PC-9 (cell line): Measurements from ENCODE around the gene FXYD3. TPM values are rescaled to one million over a fixed set of nuclear protein-coding genes. Genes with fewer than 3 reads are reported as not detected.

Experiments used
- BruUV-seq: library from RNA; stranded (reverse); fragments of 400-500 nt; replicated peaks from 2 replicates; lab custom pipeline; 2021; lab: Mats Ljungman, UMichigan
- CTCF ChIA-PET: fragments of 300-600 bp; sonication (Branson Sonifier 250); formaldehyde crosslinking; loops from one replicate; lab custom pipeline; 2022; ENCODE audit warnings: antibody characterized with exemption; lab: Charles Lee
- POLR2A ChIA-PET: fragments of 300-600 bp; sonication (Branson Sonifier 250); formaldehyde crosslinking; loops from one replicate; lab custom pipeline; 2022; ENCODE audit warnings: antibody characterized with exemption; ENCODE audit not compliant: unreplicated experiment; lab: Charles Lee
- DNase-seq, 2 experiments: peaks; one replicate each; pipeline versions ENCODE4 v3.0.0 to v3.0.0-alpha.2; 2015 to 2022; ENCODE audit warnings: mixed read lengths in 1 of 2
- H2AFZ ChIP-seq: fragments of 200-600 bp; sonication (generic); 2 replicates; pipeline ENCODE4 v1.8.1; 2017; ENCODE audit warnings: antibody characterized with exemption
- H3F3A ChIP-seq: fragments of 200-600 bp; sonication (generic); 2 replicates; pipeline ENCODE4 v1.8.1; 2017; ENCODE audit warnings: antibody characterized with exemption, mild to moderate bottlenecking, low read depth; ENCODE audit not compliant: insufficient read depth
- H3K27ac ChIP-seq: fragments of 200-600 bp; sonication (generic); 2 replicates; pipeline ENCODE4 v1.6.1; 2016; ENCODE audit warnings: mixed run types
- H3K27me3 ChIP-seq: fragments of 200-600 bp; sonication (generic); 2 replicates; pipeline ENCODE4 v1.6.1; 2016; ENCODE audit warnings: low read depth, mixed run types; ENCODE audit not compliant: insufficient read depth
- H3K36me3 ChIP-seq: fragments of 200-600 bp; sonication (generic); 2 replicates; pipeline ENCODE4 v1.6.1; 2016; ENCODE audit warnings: low read depth, mixed run types
- H3K4me1 ChIP-seq: fragments of 200-600 bp; sonication (generic); replicated peaks from 2 replicates; pipeline ENCODE4 v1.6.1; 2016; ENCODE audit warnings: mixed run types; ENCODE audit not compliant: insufficient read depth
- H3K4me2 ChIP-seq: fragments of 200-600 bp; sonication (generic); 2 replicates; pipeline ENCODE4 v1.6.1; 2017; ENCODE audit warnings: mixed run types
- H3K4me3 ChIP-seq: fragments of 200-600 bp; sonication (generic); 2 replicates; pipeline ENCODE4 v1.6.1; 2016; ENCODE audit warnings: mixed run types
- H3K79me2 ChIP-seq: fragments of 200-600 bp; sonication (generic); 2 replicates; pipeline ENCODE4 v1.6.1; 2017; ENCODE audit warnings: low read depth, mixed run types
- H3K9me2 ChIP-seq: fragments of 200-600 bp; sonication (generic); 2 replicates; pipeline ENCODE4 v1.8.1; 2017; ENCODE audit warnings: mild to moderate bottlenecking; ENCODE audit not compliant: insufficient read depth
- H3K9me3 ChIP-seq: fragments of 200-600 bp; sonication (generic); 2 replicates; pipeline ENCODE4 v1.8.1; 2016; ENCODE audit warnings: low read depth; ENCODE audit not compliant: insufficient read depth
- H4K20me1 ChIP-seq: fragments of 200-600 bp; sonication (generic); 2 replicates; pipeline ENCODE4 v1.8.1; 2017; ENCODE audit not compliant: insufficient read depth
- CTCF ChIP-seq: fragments of 200-600 bp; sonication (generic); conservative IDR thresholded peaks from 2 replicates; pipeline ENCODE4 v1.6.1; 2017; ENCODE audit warnings: mixed run types, antibody characterized with exemption, mild to moderate bottlenecking, moderate library complexity
- EZH2 ChIP-seq: fragments of 200-600 bp; sonication (generic); IDR thresholded peaks from 2 replicates; pipeline ENCODE4 v1.8.0; 2017; ENCODE audit warnings: antibody characterized with exemption, low read depth
- intact Hi-C: fragments of 100-400 bp; cut with micrococcal nuclease; formaldehyde crosslinking; loops from one replicate; pipeline ENCODE4 v1.10.0; 2022; ENCODE audit not compliant: unreplicated experiment
- total RNA-seq: library from RNA; stranded (reverse); gene quantifications from 2 replicates; pipeline ENCODE4 v1.2.3, GENCODE V29; 2021

The FXYD3 gene
- total RNA-seq, 1 experiment from 2014 or later, result 287 TPM

GRCh38 chr19:35119578-35120155 lies 4.0 kb downstream of the FXYD3 start:
- no peak overlapping the region for H2AFZ ChIP-seq
- no peaks in the 10 kb centered on the region for H3K9me3 ChIP-seq
- POLR2A ChIA-PET, result interaction anchor here (0.6 kb wide), 1 partner anchor 9 kb away, joined by 12 read pairs; no protein-coding TSS in a partner anchor
- H3K4me2 ChIP-seq, result peak overlapping the region; percentile 99
- intact Hi-C loops, result loop anchor here (10.0 kb wide), 1 partner anchor 145 kb away; no protein-coding TSS in a partner anchor
- BruUV-seq, result TSS peak; percentile 3
- no peak for DNase-seq
- H3K36me3 ChIP-seq, result peaks cover 4% of the 10 kb centered on the region; the same call in 1 of the 2 replicates
- peaks cover 80% of the 10 kb centered on the region for H3F3A ChIP-seq
- peaks cover 91% of the 10 kb centered on the region for H3K4me1 ChIP-seq
- peaks cover 51% of the 10 kb centered on the region for H3K79me2 ChIP-seq
- H3K4me3 ChIP-seq, result peak overlapping the region; percentile 38; the same call in 1 of the 2 replicates
- H3K27me3 ChIP-seq, result no peaks in the 10 kb centered on the region
- CTCF ChIA-PET, result no interaction called here
- H3K27ac ChIP-seq, result peak overlapping the region; percentile 90
- no peak for TF ChIP-seq CTCF
- no peak for TF ChIP-seq EZH2
- H3K9me2 ChIP-seq, result no peaks in the 10 kb centered on the region
- no peaks in the 10 kb centered on the region for H4K20me1 ChIP-seq

- H3F3A ChIP-seq, result peaks cover 72% of the 10 kb centered on the region
- peak overlapping the region; percentile 38; the same call in 1 of the 2 replicates for H3K4me3 ChIP-seq
- ChIA-PET POLR2A (no interaction called here), CTCF (no interaction called here)
- peak overlapping the region; percentile 99 for H3K4me2 ChIP-seq
- no peaks in the 10 kb centered on the region for H3K27me3 ChIP-seq
- TF ChIP-seq EZH2, result no peak
- TF ChIP-seq CTCF, result no peak
- peak; percentile 70 to 96 for DNase-seq
- peaks cover 4% of the 10 kb centered on the region; the same call in 1 of the 2 replicates for H3K36me3 ChIP-seq
- no peaks in the 10 kb centered on the region for H3K9me2 ChIP-seq
- no TSS peak for BruUV-seq
- intact Hi-C loops, result no loop called here
- no peaks in the 10 kb centered on the region for H3K9me3 ChIP-seq
- H4K20me1 ChIP-seq, result no peaks in the 10 kb centered on the region
- peaks cover 91% of the 10 kb centered on the region for H3K4me1 ChIP-seq
- peaks cover 51% of the 10 kb centered on the region for H3K79me2 ChIP-seq
- H2AFZ ChIP-seq, result no peak overlapping the region
- H3K27ac ChIP-seq, result peak overlapping the region; percentile 90
These were observed 4.9 kb downstream of the FXYD3 start for GRCh38 chr19:35120492-35120891.

- peak in 1 of 2 experiments; percentile 55 for DNase-seq
- Histone ChIP-seq H3K27ac (peak overlapping the region; percentile 90), H4K20me1 (no peaks in the 10 kb centered on the region), H3K79me2 (peaks cover 51% of the 10 kb centered on the region), H3K36me3 (peaks cover 4% of the 10 kb centered on the region; the same call in 1 of the 2 replicates), H2AFZ (no peak overlapping the region), H3K27me3 (no peaks in the 10 kb centered on the region), H3K4me2 (peak overlapping the region; percentile 99), H3K9me2 (no peaks in the 10 kb centered on the region), H3K9me3 (no peaks in the 10 kb centered on the region), H3K4me1 (peaks cover 91% of the 10 kb centered on the region), H3K4me3 (peak overlapping the region; percentile 38; the same call in 1 of the 2 replicates), H3F3A (peaks cover 68% of the 10 kb centered on the region)
- POLR2A ChIA-PET, result no interaction called here
- CTCF ChIA-PET, result no interaction called here
- intact Hi-C loops, result no loop called here
- no peak for TF ChIP-seq CTCF
- no peak for TF ChIP-seq EZH2
- no TSS peak for BruUV-seq
These were observed 5.3 kb downstream of the FXYD3 start for GRCh38 chr19:35120898-35121297.
